A172 (cell line): ENCODE measurements around the gene EFCC1. TPM values are rescaled to one million over a fixed set of nuclear protein-coding genes. Genes with fewer than 3 reads are reported as not detected.
"Not testable (repeated sequence)": the region's sequence is repeated elsewhere in the genome, so short reads cannot be mapped to it uniquely, and the experiment has no call there.

ENCODE experiments used
- DNase-seq: peaks from one replicate; pipeline ENCODE4 v3.0.0-alpha.2; 2015; ENCODE audit warnings: low spot score
- total RNA-seq: library from RNA; depleted of rRNA; stranded (reverse); fragments of >200 nt; shearing (Covaris generic); gene quantifications from 2 replicates; pipeline ENCODE4 v1.2.3, GENCODE V29; 2014; rRNA removed

EFCC1 gene
- total RNA-seq, 1 experiment from 2014 or later, result 0.29 TPM

- DNase-seq, result no peak
Observed at GRCh38 chr3:129077222-129077621, 76.1 kb downstream of the EFCC1 start.

- DNase-seq, result no peak
Observed at GRCh38 chr3:129078510-129078909, 77.4 kb downstream of the EFCC1 start.

GRCh38 chr3:129081503-129081902 is 80.4 kb downstream of the EFCC1 start:
- no peak for DNase-seq

GRCh38 chr3:129082026-129082425 is 80.9 kb downstream of the EFCC1 start:
- no peak for DNase-seq

- no peak for DNase-seq
Observed at GRCh38 chr3:129084501-129084900, 83.4 kb downstream of the EFCC1 start.

GRCh38 chr3:129085165-129085715 is 84.1 kb downstream of the EFCC1 start:
- DNase-seq, result no peak

- no peak for DNase-seq
Observed at GRCh38 chr3:129085818-129086217, 84.7 kb downstream of the EFCC1 start.

- no peak for DNase-seq
Observed at GRCh38 chr3:129087138-129087702, 86.1 kb downstream of the EFCC1 start.

GRCh38 chr3:129087904-129088303 is 86.8 kb downstream of the EFCC1 start:
- not testable (repeated sequence) for DNase-seq

- not testable (repeated sequence) for DNase-seq
Observed at GRCh38 chr3:129088312-129088711, 87.2 kb downstream of the EFCC1 start.

Other genes with a start within 250 kb of the EFCC1 start
- 67.2 and 73.8 TPM in 2 replicates for gene ACAD9, start 121.7 kb upstream of the EFCC1 start, total RNA-seq
- gene CFAP92, start 7.2 kb upstream of the EFCC1 start, total RNA-seq, result 0.34 and 0.53 TPM in 2 replicates
- gene GP9, start 59.5 kb downstream of the EFCC1 start, total RNA-seq, result not detected in 2 replicates
- gene RAB43, start 120.5 kb downstream of the EFCC1 start, total RNA-seq, result 19.8 and 25.3 TPM in 2 replicates
- gene ISY1, start 159.8 kb downstream of the EFCC1 start, total RNA-seq, result 98.6 and 120 TPM in 2 replicates
- gene CNBP, start 182.6 kb downstream of the EFCC1 start, total RNA-seq, result 543 and 605 TPM in 2 replicates
- gene COPG1, start 248.3 kb downstream of the EFCC1 start, total RNA-seq, result 296 and 315 TPM in 2 replicates